Activated gamma-delta T cell treated with Interleukin-2 at 50 U/mL for 16 hours (primary cell): ENCODE measurements around the gene MRPL19.
"Not testable (repeated sequence)": the region's sequence is repeated elsewhere in the genome, so short reads cannot be mapped to it uniquely, and the experiment has no call there.

Experiments
- DNase-seq: peaks from one replicate; pipeline ENCODE4 v3.0.0-alpha.2; 2020

The MRPL19 gene

DNA sequence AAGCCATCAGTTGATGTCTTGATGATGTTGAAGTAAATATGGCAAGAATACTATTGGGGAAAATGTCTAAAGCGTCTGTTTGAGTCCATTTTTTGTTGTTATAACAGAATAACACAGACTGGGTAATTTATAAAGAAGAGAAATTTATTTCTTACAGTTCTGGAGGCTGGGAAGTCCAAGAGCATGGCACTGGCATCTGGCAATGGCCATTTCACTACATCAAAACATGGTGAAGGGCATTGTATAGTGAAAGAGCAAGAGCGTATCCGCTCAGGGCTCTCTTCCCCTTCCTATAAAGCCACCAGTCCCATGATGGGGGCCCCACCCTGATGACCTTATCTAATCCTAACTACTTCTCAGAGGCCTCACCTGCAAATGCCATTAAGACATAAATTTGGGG is 29.6 kb upstream of the MRPL19 start:
- no peak for DNase-seq

DNA sequence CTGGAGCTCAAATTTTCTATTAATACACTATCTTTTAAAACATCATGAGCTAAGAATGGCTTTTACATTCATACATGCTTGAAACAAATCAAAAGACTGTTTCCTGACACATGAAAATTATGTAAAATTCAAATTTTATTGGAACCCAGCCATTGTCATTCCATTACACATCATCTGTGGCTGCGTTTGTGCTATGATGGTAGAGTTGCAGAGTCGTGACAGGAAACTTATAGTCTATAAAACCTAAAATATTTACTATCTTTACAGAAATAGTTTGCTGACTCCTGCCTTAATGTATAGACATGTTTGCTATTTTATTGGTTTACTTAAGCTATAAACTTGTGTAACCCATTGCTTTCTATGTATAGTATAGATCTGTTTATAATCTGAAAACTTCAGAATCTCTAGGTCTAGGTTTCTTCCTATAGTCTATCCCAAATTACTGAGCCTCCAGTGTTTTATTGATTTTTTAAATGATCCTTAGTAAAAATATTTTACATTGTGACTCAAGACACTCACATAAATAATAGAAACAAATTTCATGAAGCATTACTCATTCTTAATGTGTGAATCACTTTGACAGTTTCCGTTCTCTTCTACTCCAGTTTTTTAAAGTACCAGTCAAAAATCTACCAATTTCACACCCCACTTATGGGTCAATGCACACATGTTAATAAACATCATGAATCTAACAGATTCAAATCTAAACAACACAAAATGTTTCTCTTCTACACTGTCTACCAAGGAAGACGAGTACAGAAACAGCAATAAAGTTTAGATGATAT is 26.4 kb upstream of the MRPL19 start:
- DNase-seq, result no peak

DNA sequence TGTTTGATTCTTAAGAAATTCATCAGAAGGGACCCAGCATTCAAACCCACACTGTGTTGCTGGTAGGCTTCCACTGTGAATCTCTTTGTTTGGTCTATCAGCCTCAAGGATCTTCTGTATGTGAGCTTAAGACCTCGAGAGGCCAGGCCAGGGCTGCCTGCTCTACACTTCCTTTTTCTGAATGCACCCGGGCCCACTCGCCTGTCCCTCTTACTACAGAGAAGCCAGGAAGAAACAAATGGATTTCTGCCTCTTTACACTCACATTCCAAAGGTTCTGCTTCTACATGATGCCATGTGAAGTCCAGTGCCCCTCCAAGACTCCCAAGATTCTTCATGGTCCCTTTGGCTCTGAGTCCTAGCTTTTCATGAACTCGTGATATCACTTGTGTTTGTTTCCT is 25.4 kb upstream of the MRPL19 start:
- no peak for DNase-seq

DNA sequence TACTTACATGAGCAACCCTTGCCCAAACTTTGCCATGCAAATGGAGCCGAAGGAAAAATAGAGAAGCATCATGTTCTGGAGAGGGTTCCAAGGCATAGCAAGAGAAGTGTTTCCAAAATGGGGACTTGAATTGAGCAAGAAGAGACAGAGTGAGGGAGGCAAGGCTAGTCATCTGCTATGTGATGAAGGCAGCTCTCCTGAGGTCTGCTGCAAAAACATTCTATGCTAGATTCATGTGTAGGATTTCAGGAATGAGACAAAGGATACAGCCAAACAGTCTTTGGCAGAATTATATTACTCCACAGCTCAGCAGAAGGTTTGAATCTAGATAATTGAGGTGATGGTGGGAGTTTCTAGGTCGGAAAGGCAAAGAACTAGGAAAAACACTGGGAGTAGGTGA is 24.1 kb upstream of the MRPL19 start:
- DNase-seq, result no peak

DNA sequence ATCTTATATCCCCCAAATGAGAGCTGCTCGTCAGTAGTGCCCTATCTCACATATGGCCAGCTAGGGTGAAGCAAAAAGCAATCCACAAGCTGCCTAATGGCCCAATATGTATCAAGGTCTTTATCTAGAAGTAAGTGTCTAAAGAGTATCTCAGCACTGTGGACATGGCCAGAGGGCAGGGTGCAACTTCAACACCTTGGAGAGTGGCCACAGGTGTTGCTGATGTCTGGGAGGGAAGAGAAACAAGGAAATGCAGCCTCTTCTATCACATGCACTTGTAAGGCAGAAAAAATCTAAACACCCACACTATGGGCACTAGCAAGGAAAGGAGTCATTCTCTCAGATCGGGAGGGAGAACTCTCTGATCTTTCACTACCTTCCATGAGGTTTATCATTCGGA is 23.7 kb upstream of the MRPL19 start:
- DNase-seq, result no peak

DNA sequence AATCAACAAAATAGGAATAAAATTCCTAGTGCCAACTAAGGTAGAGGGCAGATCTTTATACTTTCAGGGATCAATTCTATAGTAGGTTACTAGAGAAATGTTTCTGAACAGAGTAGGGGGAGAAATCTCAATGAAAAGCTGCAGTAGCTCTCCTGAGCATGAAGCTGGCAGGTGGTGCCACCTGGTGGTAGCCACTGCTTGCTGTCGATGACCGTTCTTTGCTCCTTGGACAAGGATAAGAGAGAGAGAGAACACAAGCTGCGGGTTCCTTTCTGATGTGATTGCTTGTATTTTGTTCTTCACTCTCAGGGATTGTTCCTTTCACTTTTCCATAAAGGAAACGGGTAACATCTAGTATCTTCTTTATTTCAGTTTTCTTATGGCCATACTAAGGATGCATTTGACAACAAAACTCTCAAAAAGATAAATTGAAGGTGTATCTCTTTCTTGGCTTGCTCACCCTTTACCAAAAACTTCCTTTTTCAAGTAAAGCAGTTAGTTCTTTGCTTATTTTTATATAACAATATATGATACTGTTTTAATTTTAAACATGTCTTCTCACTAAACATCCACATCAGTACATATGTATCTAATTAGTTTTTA is 18.6 kb upstream of the MRPL19 start:
- peak; percentile 53 for DNase-seq

DNA sequence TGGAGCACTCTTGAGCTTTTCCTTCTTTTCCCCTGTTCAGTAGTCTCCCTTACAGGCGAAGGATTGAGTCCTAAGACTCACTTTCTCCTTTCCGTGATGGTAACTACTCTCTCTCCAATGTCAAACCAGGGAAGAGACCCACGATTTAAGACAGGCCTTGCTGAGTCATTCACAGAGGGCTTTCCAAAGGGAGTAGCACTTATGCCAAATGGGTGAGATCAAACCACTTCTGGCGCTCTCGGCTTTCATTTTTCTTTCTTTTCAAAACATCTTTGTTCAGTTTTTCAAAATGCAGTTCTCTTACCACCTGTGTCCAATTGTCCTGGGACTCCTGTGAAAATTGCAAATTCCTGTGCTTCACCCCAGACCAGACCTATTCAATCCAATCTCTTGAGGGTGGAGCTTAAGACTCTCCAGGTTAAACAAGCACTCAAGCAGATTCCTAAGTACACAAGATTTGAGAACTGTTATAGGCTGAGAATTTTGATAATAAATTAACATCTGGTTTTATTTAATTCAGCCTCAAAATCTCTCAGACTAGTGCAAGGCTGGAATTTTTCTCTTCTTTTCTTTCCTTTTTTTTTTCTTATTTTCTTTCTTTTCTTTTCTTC is 14.4 kb upstream of the MRPL19 start:
- DNase-seq, result no peak

DNA sequence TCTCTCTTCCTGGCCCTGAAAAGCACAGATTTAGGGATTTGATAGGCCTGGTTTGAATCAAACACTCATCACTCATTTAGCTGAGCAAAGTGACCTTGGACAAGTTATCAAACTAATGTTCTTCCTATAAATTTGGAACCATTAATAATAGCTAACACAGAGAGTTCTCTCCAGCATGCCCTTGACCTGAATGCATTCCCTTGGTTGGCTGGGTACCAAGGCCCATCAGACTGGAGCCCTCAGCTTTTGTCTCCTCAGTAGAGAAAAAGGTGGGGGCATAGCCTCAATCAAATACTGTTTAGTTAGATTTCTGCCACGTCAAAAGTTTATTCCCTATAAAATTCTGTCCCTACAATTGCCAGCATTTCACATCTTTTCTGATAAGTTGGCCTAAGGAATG is 13.8 kb upstream of the MRPL19 start:
- DNase-seq, result no peak

DNA sequence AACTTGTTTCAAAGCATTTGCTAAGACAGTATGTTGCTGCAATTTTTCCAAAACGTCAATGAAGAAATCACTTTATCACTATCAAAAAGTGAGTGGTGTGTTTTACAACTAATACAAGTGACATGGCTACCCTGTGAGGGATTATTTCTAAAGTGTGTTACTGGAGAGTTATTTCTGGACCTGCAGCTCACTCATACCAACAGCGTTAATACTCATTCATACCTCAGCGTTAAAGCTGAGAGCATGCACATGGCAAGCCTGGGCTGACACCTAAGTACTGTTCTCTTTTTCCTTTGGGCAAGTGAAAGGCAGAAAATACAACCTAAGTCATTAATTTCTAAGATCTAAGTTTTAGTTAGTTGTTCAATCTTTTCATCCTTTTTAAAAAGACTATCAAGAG is 13.0 kb upstream of the MRPL19 start:
- no peak for DNase-seq

DNA sequence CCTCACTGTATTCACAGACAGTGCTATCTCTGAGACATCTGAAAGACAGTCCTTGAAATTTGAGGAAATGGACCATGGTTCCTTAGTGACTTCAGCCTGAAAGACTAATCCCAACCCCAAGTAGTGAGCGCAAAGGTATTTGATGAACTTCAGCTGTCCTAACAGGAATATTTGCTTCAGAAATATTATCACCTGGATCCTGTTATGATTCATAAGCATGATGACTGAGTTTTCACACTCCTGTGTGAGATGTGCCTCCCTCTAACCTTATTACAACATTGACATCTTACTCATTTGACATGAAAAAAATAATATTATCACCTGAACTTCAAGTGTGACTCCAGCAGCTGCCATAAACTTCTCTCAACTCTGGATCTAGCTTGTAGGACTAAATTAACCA is 11.6 kb upstream of the MRPL19 start:
- DNase-seq, result no peak

DNA sequence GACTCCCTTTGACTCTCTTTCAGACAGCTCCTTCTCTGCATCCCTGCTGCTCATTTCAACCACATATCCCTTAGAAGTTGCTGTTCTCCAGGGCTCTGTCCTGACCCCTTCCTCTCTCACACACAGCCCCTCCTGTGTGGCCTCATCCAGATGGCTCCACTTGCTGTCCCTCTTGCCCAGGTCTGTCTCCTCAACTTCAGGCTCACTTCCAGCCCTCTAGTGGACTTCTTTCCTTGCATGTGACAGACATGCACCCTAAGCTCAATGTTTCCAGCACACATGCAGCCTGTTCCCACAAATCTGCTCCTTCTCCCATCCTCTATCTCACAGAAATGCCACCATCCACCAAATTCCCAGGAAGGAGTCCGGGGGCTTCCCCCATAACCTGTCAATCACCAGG is 9.0 kb upstream of the MRPL19 start:
- DNase-seq, result no peak

DNA sequence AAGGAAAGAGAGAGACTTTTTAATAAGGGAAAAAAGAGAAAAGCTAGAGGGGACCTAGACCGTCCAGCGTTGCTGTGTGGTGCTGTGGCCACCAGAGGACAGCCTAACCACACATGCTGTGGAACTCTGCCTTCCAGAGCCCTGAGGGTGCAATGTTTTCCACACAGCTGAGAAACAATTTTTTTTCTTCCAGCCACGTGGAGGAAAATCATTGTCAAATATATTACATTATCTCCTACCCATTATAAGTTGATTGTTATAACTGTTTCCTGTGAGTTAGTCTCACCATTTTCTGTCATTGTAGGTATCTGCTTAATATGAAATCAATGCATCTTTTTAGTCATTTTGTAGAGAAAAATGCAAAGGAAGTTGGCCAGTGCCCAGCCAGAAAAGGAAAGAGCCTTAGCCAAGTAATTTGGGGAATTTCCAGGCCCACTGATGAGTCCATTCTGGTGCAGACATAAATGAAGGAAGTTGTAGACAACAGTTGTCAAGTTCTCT is 5.9 kb upstream of the MRPL19 start:
- peak; percentile 42 for DNase-seq

DNA sequence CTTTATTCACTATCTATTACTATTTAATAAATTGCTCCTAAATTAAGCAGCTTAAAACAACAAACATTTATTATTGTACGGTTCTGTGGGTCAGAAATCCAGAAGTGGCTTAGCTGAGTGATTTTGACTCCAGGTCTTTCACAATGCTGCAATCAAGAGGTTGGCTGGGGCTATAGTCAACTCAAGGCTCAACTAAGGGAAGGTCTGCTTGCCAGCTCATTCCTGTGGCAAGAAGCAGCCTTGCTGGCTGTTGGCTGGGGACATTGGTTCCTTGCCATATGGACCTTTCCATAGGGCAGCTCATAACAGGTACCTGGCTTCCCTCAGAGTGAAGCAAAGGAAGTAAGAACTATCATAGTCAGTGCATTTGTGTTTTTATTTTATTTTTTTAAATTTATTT is 5.0 kb upstream of the MRPL19 start:
- DNase-seq, result no peak

DNA sequence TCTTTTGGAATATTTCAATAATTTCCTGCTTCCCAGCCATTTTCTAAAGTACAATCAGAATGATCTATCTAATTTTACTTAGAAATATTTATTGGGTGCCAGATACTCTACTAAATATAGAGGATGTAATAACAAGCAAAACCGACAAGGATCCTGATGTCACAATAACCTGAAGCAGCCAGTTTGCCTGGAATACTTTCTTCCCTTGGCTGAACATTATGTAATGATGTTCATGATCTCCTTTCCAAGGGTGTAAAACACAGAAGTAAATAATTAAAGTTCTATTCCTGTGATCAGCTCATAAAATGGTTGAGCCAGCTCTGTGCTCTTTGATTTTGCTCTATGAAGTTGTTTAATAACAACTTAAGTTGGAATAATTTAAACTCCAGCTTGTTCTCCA is 2.6 kb upstream of the MRPL19 start:
- no peak for DNase-seq

DNA sequence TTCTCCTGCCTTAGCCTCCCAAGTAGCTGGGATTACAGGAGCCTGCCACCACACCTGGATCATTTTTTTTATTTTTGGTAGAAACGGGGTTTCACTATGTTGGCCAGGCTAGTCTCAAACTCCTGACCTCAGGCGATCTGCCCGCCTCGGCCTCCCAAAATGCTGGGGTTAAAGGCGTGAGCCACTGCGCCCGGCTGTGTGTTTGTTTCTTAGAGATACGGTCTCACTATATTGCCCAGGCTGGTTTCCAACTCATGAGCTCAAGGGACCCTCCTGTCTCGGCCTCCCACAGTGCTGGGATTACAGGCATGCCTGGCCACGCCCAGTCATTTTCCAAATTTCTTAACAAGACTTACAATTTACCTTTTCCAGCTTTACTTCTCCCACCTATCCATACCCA is 940 bp upstream of the MRPL19 start:
- DNase-seq, result no peak

DNA sequence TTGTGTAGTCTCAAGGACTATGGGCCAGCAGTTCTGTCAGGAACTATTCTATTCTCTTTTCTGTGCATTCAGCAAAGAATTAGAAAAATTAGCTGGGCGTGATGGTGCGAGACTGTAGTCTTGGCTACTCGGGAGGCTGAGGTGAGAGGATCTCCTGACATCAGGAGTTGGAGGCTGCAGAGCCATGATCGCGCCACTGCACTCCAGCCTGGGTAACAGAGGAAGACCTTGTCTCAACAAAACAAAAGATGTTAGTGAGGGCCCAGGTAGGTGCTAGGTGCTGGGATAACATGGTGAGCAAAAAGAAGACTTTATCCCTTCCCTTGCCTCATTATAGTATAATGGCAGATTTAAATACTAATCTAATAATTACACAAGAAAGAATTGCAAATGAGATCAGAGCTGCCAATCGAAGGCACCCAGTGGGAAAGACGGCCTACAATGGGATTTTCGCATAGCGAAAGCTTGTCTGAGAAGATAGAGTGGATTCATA is 447 bp upstream of the MRPL19 start:
- DNase-seq, result no peak

DNA sequence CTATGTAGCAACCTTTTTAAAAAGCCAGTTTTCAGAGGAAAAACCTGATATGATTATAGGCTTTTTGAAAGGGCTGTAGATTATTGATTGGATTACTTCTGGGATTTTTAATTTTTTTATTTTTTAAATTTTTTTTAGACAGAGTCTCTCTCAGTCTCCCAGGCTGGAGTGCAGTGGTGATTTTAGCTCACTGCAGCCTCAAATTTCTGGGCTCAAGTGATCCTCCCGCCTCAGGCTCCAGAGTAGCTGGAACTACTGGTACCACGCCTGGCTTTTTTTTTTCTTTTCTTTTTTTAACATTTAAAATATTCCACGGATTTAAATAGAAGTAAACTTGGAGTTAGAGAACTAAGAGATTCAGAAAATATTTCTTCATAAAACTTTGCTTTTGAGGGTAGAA is 1.2 kb downstream of the MRPL19 start:
- DNase-seq, result no peak

DNA sequence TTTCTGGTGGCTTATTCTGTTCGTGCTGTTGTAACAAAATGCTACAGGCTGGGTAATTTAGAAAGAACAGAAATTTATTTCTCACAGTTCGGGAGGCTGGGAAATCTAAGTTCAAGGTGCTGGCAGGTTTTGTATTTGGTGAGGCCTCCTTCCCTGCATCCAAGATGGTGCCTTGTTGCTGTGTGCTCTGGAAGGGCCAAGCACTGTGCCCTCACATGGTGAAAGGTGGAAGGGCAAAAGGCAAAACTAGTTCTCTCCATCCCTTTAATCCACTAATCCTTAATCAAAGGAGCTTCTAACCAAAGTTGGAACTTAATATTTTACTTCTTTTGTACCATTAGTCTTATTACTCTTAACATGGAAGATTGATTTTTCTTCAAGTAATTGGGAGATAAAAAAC is 7.4 kb downstream of the MRPL19 start:
- DNase-seq, result no peak

DNA sequence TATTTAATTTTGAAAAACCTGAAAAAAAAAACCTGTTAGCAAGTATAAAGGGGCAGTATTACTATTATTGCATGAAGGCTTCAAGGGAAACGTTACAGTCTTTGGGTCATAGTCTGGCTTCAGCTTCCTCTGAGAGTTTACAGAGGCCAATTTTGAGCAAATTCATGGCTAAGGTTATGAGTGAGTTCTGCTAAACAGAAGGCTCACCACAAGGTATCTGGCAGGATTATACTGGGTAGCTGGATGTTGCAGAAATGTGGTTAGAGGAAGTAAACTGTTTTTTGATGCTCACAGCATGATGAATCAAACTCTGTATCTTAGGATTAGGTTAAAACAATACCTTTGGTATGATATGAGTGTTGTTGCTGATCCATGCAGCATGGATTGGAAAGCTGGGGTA is 9.3 kb downstream of the MRPL19 start:
- no peak for DNase-seq

DNA sequence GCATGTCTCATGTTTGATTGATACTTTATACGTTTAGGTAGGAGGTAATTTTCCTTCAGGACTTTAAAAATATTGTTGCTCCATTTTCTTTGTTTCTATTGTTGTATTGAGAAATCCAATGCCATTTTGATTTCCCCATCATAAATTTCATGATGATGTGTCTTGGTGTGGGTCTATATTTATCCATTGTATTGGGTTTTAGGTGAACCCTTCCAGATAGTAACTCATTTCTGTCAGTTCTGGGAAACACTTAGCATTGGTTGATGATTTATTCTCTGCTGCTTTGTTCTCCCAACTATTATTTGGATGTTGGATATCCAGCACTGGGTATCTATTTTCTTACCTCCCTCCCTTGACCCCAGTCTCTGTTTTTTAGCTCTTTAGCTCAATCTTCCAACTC is 10.0 kb downstream of the MRPL19 start:
- no peak for DNase-seq

DNA sequence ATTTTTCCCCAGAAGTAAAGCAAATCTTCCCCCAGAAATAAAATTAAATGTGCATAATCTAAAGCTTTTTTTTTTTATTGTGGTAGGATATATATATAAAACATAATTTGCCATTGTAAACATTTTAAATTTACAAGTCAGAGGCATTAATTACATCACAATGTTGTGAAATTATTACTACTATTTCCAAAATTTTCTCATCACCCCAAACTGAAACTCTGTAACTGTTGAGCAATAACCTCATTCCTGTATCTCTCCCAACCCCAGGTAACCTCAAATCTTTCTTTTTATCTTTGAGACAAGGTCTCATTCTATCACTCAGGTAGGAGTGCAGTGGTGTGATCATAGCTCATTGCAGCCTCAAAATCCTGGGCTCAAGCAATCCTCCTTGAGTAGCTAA is 11.2 kb downstream of the MRPL19 start:
- DNase-seq, result no peak

DNA sequence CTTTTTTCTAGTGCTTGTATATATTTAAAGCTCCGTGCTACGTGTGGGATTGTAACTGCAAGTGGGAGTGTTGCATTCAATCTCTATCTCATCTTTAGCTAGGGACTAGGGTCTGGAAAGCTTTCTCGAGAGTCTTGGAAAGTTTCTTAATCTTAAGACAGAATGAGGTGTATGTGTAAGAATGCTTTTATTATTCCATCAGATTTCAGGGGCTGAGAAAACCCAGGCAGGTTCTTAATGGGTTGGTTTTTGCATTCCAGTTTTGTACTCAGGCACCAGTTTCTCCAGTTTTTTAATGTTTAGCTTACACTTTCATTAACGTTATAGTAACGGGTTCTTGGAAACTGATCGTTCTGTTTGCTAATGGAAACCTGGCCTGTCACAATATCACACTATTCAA is 20.3 kb downstream of the MRPL19 start:
- DNase-seq, result no peak

DNA sequence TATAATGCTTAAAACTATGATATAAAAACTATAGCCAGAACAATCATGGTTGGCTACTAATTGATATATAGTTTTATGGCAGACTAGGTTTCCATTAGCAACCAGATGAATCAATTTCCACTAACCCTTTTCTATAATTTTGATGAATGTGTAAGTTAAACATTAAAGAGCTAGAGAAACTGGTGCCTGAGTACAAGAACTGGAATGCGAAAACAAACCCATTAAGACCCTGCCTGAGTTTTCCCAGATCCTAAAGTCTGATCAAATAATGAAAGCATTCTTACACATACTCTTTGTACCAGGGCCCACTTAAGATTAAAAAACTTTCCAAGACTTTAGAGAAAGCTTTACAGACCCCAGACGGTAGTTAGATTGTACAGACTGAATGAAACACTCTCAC is 21.3 kb downstream of the MRPL19 start:
- no peak for DNase-seq

DNA sequence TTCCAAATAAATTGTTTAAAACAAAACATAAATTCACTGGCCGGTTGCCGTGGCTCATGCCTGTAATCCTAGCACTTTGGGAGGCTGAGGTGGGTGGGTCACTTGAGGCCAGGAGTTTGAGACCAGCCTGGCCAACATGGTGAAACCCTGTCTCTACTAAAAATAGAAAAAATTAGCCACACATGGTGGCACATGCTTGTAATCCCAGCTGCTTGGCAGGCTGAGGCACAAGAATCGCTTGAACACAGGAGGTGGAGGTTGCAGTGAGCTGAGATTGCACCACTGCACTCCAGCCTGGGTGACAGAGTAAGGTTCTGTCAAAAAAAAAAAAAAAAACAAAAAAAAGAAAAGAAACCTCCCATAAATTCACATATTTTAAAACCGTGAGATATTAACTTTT is 28.8 kb downstream of the MRPL19 start:
- not testable (repeated sequence) for DNase-seq
